PC-3 (cell line): ENCODE data around the gene NCOA7. TPM values are rescaled to one million over a fixed set of nuclear protein-coding genes. Genes with fewer than 3 reads are reported as not detected.
"Not testable (repeated sequence)": the region's sequence is repeated elsewhere in the genome, so short reads cannot be mapped to it uniquely, and the experiment has no call there.

ENCODE experiments used
- ATAC-seq: fragments of 200-7000 bp; cut with Tn5 transposase; 2 replicates; pipeline ENCODE4 v1.9.1; 2020; ENCODE audit warnings: mild to moderate bottlenecking, moderate library complexity
- BruUV-seq: library from RNA; stranded (reverse); fragments of 400-500 nt; replicated peaks from 2 replicates; lab custom pipeline; 2021; lab: Mats Ljungman, UMichigan
- CTCF ChIA-PET: fragments of 300-600 bp; sonication (Branson Sonifier 250); formaldehyde crosslinking; loops from one replicate; lab custom pipeline; 2022; ENCODE audit warnings: antibody characterized with exemption; lab: Charles Lee
- POLR2A ChIA-PET: fragments of 300-600 bp; sonication (Branson Sonifier 250); formaldehyde crosslinking; loops from one replicate; lab custom pipeline; 2022; ENCODE audit warnings: antibody characterized with exemption; ENCODE audit not compliant: unreplicated experiment; lab: Charles Lee
- DNase-seq: peaks from one replicate; pipeline ENCODE4 v3.0.0-alpha.2; 2015
- H2AFZ ChIP-seq: fragments of 300-600 bp; sonication (generic); 2 replicates; pipeline ENCODE4 v1.6.0; 2016; ENCODE audit warnings: antibody characterized with exemption, low read length
- H3F3A ChIP-seq: fragments of 300-600 bp; sonication (generic); one replicate; pipeline ENCODE4 v1.6.0; 2017; ENCODE audit warnings: antibody characterized with exemption, low read length, control low read depth, mild to moderate bottlenecking; ENCODE audit not compliant: unreplicated experiment
- H3K27ac ChIP-seq: fragments of 300-600 bp; sonication (generic); 2 replicates; pipeline ENCODE4 v1.5.1; 2016; ENCODE audit warnings: mild to moderate bottlenecking, low read length
- H3K27me3 ChIP-seq: fragments of 300-600 bp; sonication (generic); 2 replicates; pipeline ENCODE4 v1.6.1; 2016; ENCODE audit warnings: low read length, mixed read lengths
- H3K36me3 ChIP-seq: fragments of 300-600 bp; sonication (generic); 2 replicates; pipeline ENCODE4 v1.6.1; 2016; ENCODE audit warnings: low read depth, mixed run types, low read length, mixed read lengths
- H3K4me1 ChIP-seq: fragments of 300-600 bp; sonication (generic); 2 replicates; pipeline ENCODE4 v1.5.1; 2016; ENCODE audit warnings: low read length; ENCODE audit not compliant: insufficient read depth
- H3K4me2 ChIP-seq: fragments of 300-600 bp; sonication (generic); 2 replicates; pipeline ENCODE4 v1.6.0; 2016; ENCODE audit warnings: low read length
- H3K4me3 ChIP-seq: fragments of 300-600 bp; sonication (generic); 2 replicates; pipeline ENCODE4 v1.5.1; 2016; ENCODE audit warnings: mild to moderate bottlenecking, low read length, mixed read lengths
- H3K79me2 ChIP-seq: fragments of 300-600 bp; sonication (generic); 2 replicates; pipeline ENCODE4 v1.6.1; 2017; ENCODE audit warnings: low read length, mixed read lengths
- H3K9ac ChIP-seq: fragments of 300-600 bp; sonication (generic); 2 replicates; pipeline ENCODE4 v1.6.0; 2016; ENCODE audit warnings: mild to moderate bottlenecking, low read length
- H3K9me2 ChIP-seq: fragments of 300-600 bp; sonication (generic); replicated peaks from 2 replicates; pipeline ENCODE4 v1.6.1; 2016; ENCODE audit warnings: mixed run types, low read length, mixed read lengths
- H3K9me3 ChIP-seq: fragments of 300-600 bp; sonication (generic); 2 replicates; pipeline ENCODE4 v1.6.1; 2016; ENCODE audit warnings: low read length, mixed read lengths
- H4K20me1 ChIP-seq: fragments of 300-600 bp; sonication (generic); 2 replicates; pipeline ENCODE4 v1.6.1; 2016; ENCODE audit warnings: low read length, mixed read lengths
- EZH2 ChIP-seq: fragments of 300-600 bp; sonication (generic); IDR thresholded peaks from one replicate; pipeline ENCODE4 v1.6.1; 2017; ENCODE audit warnings: antibody characterized with exemption, mild to moderate bottlenecking, low read length; ENCODE audit not compliant: unreplicated experiment
- EZH2phosphoT487 ChIP-seq: fragments of 300-600 bp; sonication (generic); IDR thresholded peaks from 2 replicates; pipeline ENCODE4 v1.6.1; 2018; ENCODE audit warnings: mild to moderate bottlenecking, antibody characterized with exemption, low read length, borderline replicate concordance
- intact Hi-C: fragments of 100-400 bp; cut with micrococcal nuclease; formaldehyde crosslinking; loops from 2 replicates; pipeline ENCODE4 v1.9.0; 2023
- total RNA-seq: library from RNA; depleted of rRNA; stranded (reverse); fragments of >200 nt; gene quantifications from 2 replicates; pipeline ENCODE4 v1.2.3, GENCODE V29; 2014
- TF ChIP-seq, protein P1 (sequence below): fragments of 300-600 bp; sonication (generic); conservative IDR thresholded peaks from 2 replicates; pipeline ENCODE4 v1.5.1; 2017; ENCODE audit warnings: antibody characterized with exemption, low read depth, mild to moderate bottlenecking, low read length

NCOA7 gene
- total RNA-seq, 1 experiment from 2014 or later, result 13.4 TPM

DNA sequence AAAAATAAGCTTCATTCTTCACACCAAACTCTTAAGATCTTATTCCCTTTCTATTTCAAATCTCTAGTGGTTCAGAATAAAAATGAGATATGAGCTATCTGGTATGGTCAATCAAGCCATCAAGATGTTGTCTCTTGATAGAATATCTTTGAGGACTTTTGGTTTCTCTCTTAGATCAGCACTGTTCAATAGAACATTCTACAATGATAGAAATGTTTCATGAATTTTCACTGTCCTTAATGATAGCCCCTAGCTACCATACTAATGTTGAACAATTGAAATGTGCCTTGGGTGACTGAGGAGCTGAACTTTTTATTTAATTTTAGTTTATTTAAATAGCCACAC, 141.7 kb downstream of the NCOA7 start:
- ATAC-seq, result no peak
- no peak overlapping the region for H3K4me3 ChIP-seq
- H3K9ac ChIP-seq, result no peak overlapping the region
- no peak for DNase-seq
- H2AFZ ChIP-seq, result no peak overlapping the region
- H3K9me3 ChIP-seq, result no peaks in the 10 kb centered on the region
- no peaks in the 10 kb centered on the region for H3K9me2 ChIP-seq
- H3K36me3 ChIP-seq, result no peaks in the 10 kb centered on the region
- H3K79me2 ChIP-seq, result no peaks in the 10 kb centered on the region
- CTCF ChIA-PET, result no interaction called here
- no peak overlapping the region for H3K4me2 ChIP-seq
- H3K27ac ChIP-seq, result no peak overlapping the region
- TF ChIP-seq, protein P1, sequence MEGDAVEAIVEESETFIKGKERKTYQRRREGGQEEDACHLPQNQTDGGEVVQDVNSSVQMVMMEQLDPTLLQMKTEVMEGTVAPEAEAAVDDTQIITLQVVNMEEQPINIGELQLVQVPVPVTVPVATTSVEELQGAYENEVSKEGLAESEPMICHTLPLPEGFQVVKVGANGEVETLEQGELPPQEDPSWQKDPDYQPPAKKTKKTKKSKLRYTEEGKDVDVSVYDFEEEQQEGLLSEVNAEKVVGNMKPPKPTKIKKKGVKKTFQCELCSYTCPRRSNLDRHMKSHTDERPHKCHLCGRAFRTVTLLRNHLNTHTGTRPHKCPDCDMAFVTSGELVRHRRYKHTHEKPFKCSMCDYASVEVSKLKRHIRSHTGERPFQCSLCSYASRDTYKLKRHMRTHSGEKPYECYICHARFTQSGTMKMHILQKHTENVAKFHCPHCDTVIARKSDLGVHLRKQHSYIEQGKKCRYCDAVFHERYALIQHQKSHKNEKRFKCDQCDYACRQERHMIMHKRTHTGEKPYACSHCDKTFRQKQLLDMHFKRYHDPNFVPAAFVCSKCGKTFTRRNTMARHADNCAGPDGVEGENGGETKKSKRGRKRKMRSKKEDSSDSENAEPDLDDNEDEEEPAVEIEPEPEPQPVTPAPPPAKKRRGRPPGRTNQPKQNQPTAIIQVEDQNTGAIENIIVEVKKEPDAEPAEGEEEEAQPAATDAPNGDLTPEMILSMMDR, result no peak
- TF ChIP-seq EZH2, result no peak
- TF ChIP-seq EZH2phosphoT487, result no peak
- no peaks in the 10 kb centered on the region for H3K27me3 ChIP-seq
- intact Hi-C loops, result no loop called here
- no peaks in the 10 kb centered on the region; the same call in 1 of the 2 replicates for H3K4me1 ChIP-seq
- no TSS peak for BruUV-seq
- no peaks in the 10 kb centered on the region for H3F3A ChIP-seq
- POLR2A ChIA-PET, result no interaction called here
- no peaks in the 10 kb centered on the region for H4K20me1 ChIP-seq

DNA sequence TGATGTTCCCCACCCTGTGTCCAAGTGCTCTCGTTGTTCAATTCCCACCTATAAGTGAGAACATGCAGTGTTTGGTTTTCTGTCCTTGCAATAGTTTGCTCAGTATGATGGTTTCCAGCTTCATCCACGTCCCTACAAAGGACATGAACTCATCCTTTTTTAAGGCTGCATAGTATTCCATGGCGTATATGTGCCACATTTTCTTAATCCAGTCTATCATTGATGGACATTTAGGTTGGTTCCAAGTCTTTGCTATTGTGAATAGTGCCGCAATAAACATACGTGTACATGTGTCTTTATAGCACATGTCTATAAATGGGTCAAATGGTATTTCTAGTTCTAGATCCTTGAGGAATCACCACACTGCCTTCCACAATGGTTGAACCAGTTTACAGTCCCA, 144.8 kb downstream of the NCOA7 start:
- DNase-seq, ATAC-seq, H3K36me3 ChIP-seq, intact Hi-C loops, POLR2A ChIA-PET, H3K9me3 ChIP-seq, H3K27me3 ChIP-seq, H3K79me2 ChIP-seq, H3K9ac ChIP-seq, H3K4me3 ChIP-seq, CTCF ChIA-PET, H4K20me1 ChIP-seq, H3K27ac ChIP-seq, H3F3A ChIP-seq, H3K4me2 ChIP-seq, BruUV-seq, H2AFZ ChIP-seq, H3K9me2 ChIP-seq: not testable (repeated sequence)
- H3K4me1 ChIP-seq, result peaks cover 12% of the 10 kb centered on the region

DNA sequence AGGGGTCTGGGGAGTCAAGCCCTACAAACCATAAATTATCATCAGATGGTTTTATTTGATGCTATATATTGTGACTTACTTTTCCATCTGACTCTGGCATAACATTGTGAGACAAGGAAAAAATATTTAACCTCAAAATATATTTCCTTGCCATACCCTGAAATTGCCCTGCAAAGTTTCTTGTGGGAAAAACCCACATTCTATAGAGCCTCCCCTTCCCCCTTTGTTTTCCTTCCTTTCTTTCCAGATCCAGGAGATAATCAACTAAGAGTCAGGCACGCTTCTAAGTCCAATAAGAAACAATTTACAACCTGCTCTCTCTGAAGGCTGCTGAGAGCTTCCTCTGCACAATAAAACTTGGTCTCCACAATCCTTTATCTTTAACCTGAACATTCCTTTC, 148.3 kb downstream of the NCOA7 start:
- Histone ChIP-seq H3K9me2 (no peaks in the 10 kb centered on the region), H3K4me1 (peaks cover 44% of the 10 kb centered on the region), H4K20me1 (no peaks in the 10 kb centered on the region), H3K9me3 (no peaks in the 10 kb centered on the region), H3K27ac (no peak overlapping the region), H2AFZ (no peak overlapping the region), H3K79me2 (no peaks in the 10 kb centered on the region), H3K4me2 (no peak overlapping the region), H3F3A (no peaks in the 10 kb centered on the region), H3K27me3 (no peaks in the 10 kb centered on the region), H3K36me3 (no peaks in the 10 kb centered on the region), H3K9ac (no peak overlapping the region), H3K4me3 (no peak overlapping the region)
- BruUV-seq, result no TSS peak
- CTCF ChIA-PET, result no interaction called here
- ATAC-seq, result no peak
- POLR2A ChIA-PET, result interaction anchor here (0.6 kb wide), 1 partner anchor 17 kb away, joined by 3 read pairs; the partner anchor contains the start of gene HINT3
- TF ChIP-seq, protein P1, result no peak
- no peak for DNase-seq
- intact Hi-C loops, result no loop called here
